ENCODE data around the gene YY1.
"Not testable (repeated sequence)": the region's sequence is repeated elsewhere in the genome, so short reads cannot be mapped to it uniquely, and the experiment has no call there.

The YY1 gene

DNA sequence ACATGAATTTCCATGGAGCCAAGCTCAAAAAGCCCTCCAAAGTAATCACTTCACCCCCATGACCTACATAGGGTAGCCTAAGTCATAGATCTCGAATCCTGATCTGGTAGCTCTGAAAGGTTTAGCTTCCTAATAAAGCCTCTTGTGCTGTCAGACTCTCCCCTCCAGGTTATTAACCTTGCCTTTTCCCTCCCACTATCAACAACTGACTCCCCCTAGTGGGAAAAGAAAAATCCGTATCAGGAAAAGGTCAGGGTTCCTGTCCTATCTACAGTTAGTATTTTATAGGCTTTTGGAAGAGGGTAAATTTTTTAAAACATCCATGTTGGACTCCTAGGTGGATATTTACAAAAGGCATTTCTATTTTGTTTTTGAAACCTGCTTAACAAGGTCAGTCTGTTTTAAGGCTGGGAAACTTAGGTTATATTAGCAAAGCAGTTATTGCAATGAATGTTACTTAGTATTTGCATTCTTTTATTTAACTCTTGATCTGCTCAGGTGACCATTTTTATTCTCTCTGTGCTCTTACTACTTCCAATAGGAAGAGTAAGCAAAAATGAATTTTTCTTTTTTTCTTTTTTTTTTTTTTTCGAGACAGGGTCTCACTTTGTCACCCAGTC lies 8.0 kb downstream of the YY1 start:
- DNase-seq = peak; percentile 47

DNA sequence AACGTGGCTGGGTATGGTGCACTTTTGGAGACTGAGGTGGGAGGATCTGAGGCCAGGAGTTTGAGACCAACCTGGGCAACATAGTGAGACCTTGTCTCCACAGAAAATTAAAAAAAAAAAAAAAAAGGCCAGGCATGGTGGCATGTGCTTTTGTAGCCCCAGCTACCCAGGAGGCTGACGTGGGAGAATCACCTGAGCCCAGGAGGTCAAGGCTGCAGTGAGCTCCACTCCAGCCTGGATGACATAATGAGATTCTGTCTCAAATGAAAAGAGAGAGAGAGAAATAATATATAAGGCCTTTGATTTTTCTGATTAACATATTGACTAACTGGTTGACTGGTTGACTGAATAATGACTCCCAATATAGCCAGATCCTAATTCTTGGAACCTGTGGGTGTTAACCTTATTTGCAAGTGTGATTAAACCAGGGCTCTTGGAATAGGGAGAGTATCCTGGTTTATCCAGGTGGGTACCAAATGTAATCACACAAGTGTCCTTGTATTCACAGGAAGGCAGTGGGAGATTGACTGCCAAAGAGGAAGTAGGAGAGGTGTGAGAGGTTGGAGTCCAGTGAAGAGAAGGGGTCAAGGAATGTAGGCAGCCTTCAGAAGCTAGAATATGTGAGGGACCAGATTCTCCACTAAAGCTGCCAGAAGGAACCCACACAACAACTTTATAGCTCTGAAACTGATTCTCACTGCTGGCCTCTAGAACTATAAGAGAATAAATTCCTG lies 12.0 kb downstream of the YY1 start:
- DNase-seq = no peak

DNA sequence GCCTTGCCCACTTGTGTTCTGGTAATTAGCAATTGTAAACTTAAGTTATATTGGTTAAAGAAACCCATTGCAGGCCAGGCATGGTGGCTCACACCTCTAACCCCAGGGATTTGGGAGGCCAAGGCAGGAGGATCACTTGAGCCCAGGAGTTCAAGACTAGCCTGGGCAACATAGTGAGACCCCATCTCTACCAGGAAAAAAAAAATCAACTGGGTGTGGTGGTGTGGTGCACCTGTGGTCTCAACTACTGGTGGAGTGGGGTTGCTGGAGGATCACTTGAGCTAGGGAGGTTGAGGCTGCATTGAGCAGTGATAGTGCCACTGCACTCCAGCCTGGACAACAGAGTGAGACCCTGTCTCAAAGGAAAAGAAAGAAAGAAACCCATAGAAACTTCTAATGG lies 13.7 kb downstream of the YY1 start:
- DNase-seq = no peak

DNA sequence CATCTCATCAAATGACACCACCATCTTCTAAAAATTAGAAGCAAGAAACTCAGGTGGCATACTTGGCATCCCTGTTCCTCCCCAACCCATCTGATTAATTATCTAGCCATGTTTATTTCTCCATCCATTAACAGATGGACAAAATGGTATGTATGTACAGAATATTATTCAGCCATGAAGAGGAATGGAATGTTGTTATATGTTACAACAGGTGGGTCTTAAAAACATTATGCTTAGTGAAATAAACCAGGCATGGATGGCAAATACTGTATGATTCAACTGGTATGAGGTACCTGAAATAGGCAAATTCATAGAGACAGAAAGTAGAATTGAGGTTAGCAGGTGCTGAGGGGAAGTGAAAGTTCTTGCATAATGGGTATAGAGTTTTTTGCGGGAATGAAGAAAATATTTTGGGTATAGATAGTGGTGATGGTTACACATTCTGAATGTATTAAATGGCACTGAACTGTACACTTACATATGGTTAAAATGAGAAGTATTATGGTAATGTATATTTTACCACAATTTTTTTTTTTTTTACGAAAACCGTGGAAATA lies 17.5 kb downstream of the YY1 start:
- DNase-seq = no peak

DNA sequence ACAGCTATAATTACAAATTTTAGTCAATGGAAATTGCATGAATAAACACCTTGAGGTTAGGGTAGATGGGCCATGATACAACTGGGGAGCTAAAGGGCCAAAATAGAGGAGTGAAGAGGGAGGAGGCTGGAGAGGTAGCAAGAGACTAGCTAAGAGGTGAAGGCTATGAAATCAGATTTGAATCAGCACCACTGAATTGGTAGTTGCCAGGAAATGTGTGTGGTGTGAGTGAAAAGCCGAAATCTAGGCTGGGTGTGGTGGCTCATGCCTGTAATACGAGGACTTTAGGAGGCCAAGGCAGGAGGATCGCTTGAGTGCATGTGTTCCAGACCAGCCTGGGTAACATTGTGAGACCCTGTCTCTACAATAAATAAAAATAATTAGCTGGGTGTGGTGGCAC lies 22.7 kb downstream of the YY1 start:
- no peak for DNase-seq

DNA sequence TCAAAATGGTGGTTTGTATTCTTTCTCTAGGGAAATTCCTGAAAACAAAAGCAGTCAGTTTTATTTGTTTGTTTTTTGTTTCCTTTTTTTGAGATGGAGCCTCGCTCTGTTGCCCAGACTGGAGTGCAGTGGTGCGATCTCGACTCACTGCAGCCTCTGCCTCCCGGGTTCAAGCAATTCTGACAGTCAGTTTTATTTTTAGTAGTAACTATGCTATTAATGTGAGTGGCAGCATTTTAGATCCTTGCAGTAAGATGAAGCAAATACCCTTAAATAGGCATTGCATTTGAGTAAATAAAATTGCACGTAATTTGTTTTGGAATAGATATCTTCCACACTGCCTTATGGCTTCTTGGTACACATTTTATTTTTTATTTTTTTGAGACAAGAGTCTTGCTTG lies 23.6 kb downstream of the YY1 start:
- no peak for DNase-seq

DNA sequence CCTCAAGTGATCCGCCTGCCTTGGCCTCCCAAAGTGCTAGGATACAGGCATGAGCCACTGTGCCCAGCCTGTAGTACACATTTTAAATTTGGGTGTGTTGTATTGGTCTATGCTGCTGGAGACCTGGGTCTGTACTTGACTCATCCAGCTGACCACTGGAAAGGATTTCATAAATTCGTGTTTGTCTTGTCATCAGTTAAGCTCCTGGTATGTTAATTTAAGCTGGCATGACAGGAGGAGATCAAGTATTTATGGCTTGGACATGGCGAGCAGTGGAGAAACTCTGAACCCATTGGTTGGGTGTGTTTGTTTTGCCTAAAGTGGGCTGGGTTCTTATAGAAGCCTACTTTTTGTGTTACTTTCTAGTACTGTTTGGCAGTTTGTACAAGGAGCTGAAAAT lies 24.2 kb downstream of the YY1 start:
- peak; percentile 64 for DNase-seq

DNA sequence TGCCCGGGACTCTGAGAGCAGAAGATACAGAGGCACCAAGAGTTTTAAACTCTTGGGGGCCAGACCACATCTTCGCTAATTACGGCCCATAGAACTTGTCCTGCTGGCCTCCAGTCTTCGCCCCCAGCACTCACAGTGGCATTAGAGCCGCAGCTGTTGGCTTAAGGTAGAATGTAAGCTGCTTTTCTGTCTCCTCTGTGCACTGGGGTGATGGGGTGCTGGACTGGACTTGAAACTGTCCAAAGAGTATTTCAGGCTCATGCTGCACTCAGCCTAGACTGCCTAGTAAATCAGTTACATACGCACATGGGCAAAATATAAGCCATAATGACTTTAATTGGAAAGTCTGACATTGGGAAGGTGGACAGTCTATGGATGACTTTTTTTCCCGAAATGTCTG lies 29.0 kb downstream of the YY1 start:
- DNase-seq = no peak

DNA sequence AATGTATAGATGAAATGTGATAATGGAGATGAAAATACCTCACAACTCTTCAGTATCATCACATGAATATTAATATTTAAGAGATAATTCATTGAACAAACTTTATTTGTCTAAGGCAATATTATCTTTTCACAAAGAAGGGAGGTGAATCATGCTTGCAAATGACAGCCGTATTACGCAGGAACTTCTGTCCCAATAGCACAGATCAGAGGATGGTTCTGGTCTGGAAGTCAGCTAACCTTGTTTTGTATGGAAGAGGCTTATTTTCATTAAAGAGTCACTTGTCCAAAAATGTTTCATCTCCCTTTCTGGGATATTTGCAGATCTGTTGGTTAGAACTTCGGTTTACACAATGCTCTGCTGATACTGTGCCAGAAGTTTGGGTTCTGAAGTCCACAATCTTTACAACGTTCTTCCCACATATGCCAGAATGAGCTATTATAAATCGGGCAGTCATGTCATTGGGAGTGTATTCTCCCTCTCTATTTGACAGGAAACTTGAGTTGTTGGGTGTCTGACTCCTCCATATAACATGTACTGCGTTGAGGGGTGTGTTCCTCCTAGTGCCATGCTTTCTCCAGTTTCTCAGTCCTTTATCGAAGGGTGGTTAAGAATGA lies 29.8 kb downstream of the YY1 start:
- DNase-seq = no peak

DNA sequence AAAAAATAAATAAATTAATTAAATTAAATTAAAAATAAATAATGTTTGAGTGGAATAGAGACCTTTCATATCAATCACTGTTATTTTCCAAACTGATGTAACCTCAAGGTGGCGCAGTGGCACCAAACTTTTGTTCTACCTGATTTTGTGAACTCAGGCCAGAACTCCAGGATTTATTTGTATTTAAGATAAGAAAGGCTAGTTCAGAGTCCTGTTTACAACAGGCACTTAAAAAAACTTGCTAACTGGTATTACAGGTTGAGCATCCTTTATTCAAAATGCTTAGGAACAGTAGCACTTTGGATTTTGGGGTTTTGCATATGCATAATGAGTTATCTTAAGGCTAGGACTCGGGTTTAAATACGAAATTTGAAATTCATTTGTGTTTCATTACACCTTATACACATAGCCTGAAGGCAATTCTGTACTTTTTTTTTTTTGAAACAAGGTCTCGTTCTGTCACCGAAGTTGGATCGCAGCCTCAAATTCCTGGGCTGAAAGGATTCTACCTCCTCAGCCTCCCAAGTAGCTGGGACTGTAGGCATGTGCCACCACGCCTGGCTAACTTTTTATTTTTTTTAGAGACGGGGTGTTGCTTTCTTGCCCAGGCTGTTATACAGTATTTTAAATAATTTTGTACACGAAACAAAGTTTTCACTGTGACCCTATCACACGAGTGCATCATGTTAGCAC lies 32.4 kb downstream of the YY1 start:
- peak; percentile 30 for DNase-seq

DNA sequence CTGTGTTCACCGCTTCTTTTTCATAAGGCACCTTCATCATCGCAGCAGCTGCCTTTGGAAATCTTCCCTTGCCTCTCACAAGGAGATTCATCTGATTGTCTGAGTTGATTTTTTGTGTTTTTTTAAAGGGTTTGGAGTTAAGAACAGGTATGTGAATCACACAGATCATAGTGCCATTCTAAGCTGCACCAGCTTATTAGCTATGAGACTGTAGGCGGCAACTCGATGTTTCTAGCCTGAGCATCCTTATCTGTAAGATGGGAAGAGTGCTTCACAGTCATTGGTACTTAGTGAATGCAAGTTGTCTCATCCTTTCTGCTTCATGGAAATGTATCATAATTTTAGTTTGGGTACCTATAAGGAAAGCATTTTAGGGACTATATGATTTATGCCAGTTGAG lies 35.3 kb downstream of the YY1 start:
- DNase-seq = no peak

DNA sequence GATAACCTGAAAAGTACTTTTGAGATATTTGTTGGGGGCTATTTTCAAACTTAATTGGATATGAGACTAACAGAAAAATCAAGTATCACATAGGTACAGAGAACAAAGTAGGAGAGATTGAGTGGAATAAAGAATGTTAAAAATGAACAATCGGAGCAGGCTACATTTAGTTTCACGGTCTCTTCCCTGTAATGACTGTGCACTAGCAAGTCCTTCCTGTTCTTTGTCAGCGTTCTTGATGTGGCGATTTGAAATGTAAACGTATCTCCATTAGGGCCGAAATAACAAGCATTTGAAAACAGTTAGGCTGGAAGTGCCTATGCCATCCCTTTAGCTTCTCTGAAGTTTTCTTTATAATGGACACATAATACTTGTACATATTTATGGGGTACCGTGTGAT lies 36.3 kb downstream of the YY1 start:
- DNase-seq = no peak

DNA sequence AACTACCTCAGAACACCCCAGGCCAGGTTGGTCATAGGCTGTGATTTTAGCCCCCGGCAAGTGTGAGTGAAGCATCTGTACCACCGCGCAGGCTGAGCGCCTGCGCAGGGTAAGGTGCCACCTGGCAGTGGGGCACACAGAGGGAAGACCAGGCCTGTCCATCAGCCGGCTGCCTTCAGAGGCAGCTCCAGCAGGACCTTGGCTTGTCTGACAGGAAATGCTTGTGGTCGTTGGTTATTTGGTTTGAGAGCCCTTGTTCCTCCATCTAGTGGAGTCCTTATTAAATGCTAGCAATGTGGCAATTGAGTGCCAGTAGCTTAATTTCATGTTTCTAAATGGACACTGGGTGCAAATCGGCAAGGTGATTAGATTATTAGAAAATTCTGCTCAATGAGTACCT lies 39.8 kb downstream of the YY1 start:
- peak; percentile 54 for DNase-seq

DNA sequence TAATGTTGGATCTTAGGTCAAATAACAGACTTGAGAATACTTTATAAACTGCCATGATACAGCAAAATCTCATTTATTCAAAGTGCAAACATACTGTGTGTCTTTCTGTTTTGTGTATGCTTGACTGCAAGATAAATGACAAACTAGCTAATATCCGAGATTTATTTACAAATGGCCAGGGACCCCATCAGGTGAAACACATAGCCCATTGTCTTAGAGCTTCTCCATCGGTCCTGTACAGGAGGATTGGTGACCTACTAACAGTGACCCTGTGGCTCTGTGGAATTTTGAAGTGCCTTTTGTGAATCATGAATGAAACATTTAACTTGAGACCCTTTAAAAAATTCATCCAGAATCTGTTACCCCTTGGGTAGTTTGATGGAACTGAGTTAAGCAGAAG lies 40.2 kb downstream of the YY1 start:
- DNase-seq = no peak

DNA sequence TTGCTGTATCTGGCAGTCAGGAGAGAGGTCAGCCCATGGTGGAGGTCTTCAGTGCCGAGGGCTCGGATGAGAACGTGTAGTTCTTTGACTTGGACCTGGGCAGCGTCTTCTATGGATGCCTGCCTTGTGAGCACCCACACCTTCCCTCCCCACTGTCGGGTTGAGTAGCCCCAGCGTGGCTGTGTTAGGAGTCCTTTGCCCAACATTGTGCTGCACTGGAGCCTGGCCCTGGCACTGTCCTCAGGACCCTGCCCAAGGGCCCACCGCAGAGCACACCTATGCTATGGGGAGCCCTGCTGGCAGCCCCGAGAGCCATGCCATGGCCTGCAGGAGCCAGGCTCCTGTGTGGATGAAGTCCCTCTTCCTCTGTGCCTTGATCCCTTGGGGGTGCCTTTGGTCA lies 40.6 kb downstream of the YY1 start:
- DNase-seq = no peak

DNA sequence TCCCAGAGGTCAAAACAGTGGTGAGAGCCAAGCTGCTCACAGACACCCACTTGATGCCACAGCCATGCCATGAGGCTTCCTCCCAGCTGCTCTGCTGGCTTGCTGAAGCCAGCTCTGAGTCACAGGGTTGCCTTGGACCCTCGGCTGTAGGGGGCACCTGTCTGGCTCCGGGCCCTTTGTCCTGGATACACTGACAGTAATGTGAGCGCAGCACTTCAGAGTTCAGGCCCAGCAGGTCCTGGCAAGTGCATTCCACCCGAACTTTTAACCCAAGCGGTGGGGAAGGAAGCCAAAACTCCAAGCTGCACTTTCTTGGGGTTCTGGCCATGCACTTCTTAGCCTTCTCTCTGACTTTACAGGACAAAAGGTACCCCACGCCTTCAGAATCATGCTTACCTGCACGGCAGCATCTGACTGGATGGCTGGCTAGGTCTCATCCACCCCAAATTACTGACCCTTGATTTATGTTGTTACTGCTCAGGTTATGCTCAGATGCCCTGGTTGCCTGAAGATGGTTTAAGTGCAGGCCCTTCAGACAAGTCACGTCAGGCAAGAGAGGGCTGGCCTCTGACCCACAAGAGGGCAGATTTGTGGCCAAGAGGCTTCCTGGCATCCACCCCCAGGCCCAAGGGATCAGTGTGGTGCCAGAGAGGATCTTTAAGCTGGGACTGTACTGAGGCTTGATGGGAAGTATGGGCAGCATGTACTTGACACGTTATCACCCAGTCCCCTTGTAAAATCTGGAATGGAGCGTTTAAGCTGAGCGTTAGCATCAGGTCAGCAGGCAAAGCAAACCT lies 42.5 kb downstream of the YY1 start:
- no peak for DNase-seq

DNA sequence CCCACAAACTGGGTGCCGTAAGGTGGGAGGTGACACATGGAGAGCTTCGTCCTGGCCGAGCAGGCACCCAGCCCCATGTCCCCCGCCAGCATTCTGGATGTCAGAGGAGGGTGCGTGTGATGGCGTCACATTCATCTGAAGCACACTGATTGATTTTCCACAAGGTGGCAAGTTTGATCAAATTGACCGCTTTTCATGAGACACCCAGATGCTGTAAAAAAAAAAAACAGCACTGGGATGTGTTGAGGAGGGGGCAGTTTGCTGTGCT lies 43.1 kb downstream of the YY1 start:
- no peak for DNase-seq

DNA sequence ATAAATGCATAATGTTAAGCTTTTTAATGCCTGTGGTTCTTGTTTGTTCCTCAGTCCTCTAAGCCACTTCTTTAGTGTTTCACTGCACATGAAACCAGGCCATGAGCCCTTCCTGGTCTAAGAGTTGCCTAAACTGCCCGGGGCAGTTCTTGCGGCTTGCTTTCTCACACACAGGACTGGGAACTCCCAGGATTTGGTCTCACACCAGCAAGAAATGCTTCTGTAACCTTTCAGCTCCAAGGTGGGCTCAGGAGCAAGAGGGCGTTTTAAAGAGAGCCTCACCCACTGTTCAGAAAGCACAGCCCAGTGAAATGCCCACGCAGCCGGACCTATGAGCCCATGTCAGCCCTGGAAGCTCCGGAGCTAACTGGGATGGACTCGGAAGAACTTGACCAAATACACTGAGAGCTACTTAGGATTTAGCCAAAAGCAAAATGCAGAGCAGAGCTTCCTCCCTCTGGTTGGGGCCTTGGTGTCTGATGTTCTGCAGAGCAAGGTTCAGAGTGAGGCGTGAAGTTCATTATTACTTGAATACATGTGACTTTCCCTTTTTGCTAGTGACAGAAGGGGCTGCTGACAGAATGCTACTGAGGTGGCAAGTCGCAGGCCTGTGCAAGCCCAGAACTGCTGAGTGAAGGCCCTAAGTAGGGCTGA lies 43.9 kb downstream of the YY1 start:
- DNase-seq = no peak

DNA sequence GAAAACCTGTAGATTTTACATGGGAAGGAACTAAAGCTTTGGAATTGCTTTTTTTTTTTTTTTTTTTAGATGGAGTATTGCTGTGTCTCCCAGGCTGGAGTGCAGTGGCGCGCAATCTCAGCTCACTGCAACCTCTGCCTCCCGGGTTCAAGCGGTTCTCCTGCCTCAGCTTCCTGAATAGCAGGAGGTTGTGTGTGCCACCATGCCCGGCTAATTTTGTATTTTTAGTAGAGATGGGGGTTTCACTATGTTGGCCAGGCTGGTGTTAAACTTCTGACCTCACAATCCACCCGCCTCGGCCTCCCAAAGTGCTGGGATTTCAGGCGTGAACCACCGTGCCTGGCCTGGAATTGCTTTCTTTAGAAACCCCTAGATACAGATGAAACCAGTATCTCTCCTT lies 44.5 kb downstream of the YY1 start:
- DNase-seq = not testable (repeated sequence)

DNA sequence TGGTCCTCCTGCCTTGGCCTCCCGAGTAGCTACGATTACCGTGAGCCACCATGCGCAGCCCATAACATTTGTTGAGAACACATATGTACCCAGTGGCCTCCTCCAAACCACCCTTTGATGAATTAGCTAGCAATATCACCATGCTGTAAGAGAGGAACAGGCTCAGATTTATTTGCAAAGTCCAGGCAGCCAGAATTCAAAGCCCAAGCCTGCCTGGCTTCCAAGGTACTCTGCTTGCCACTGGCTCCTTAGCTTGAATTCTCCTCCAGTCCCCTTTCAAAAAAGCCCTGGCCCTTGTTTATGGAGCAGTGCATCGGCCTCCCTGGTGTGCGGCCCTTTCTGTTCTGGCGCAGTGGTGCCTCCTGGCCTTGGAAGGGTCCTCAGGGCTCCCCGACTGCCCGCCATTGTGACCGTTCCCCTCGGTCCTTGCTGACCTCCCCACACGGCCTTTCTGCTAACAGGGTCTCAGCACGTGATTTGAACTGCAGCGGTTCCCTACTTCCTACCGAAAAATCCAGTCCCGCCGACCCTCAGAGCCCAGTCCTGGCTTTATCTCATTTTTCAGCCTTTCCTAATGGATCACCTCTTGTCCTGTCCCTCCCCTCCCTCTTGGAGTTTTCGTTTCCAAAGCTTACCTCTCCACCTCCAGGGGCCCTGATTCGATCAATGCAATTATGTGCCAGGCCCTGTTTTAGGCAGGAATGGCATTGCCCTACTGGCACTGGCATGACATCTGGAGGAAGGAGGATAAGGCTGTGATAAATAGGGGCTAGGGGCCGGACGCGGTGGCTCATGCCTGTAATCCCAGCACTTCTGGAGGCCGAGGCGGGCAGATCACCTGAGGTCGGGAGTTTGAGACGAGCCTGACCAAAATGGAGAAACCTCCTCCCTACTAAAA lies 45.3 kb downstream of the YY1 start:
- no peak for DNase-seq
